GM12891 (cell line): ENCODE data around the gene PQBP1.

Source experiments
- DNase-seq: peaks from one replicate; pipeline ENCODE4 v3.0.0; 2011; ENCODE audit warnings: low spot score; ENCODE audit not compliant: insufficient read length
- FAIRE-seq: peaks from 2 replicates; lab custom pipeline; 2011; peaks lifted over from hg19 to GRCh38; lab: Jason Lieb, UNC
- PAX5 ChIP-seq: IDR thresholded peaks from 2 replicates; pipeline ENCODE4 v1.6.1; 2011; ENCODE audit warnings: low read length, moderate library complexity, mild to moderate bottlenecking; ENCODE audit not compliant: insufficient read depth, severe bottlenecking
- POLR2A ChIP-seq: IDR thresholded peaks from 2 replicates; pipeline ENCODE4 v1.6.1; 2011; ENCODE audit warnings: low read depth, low read length, control low read depth
- POLR2AphosphoS5 ChIP-seq: IDR thresholded peaks from 2 replicates; pipeline ENCODE4 v1.6.1; 2011; ENCODE audit warnings: low read depth, low read length, control low read depth
- POU2F2 ChIP-seq: IDR thresholded peaks from 2 replicates; pipeline ENCODE4 v1.6.1; 2011; ENCODE audit warnings: low read depth, mild to moderate bottlenecking, control low read depth, low read length, moderate library complexity
- SPI1 ChIP-seq: IDR thresholded peaks from 2 replicates; pipeline ENCODE4 v1.6.1; 2011; ENCODE audit warnings: low read depth, low read length, control low read depth
- TAF1 ChIP-seq: IDR thresholded peaks from 2 replicates; pipeline ENCODE4 v1.6.1; 2011; ENCODE audit warnings: low read depth, low read length, control low read depth

PQBP1 gene

GRCh38 chrX:48937054-48937907 lies 39.6 kb downstream of the PQBP1 start:
- TF ChIP-seq SPI1 (peak; percentile 81), POLR2A (peak; percentile 57), POLR2AphosphoS5 (no peak), POU2F2 (peak; percentile 66; the same call in 1 of the 2 replicates), TAF1 (peak; percentile 18; the same call in 1 of the 2 replicates), PAX5 (peak; percentile 7)
- DNase-seq (no peak), FAIRE-seq (peak; percentile 99)

- DNase-seq (no peak), FAIRE-seq (no peak)
- no peak for TF ChIP-seq SPI1
- TF ChIP-seq TAF1, result no peak
- TF ChIP-seq POU2F2, result no peak
- no peak for TF ChIP-seq POLR2A
- TF ChIP-seq PAX5, result no peak
- no peak for TF ChIP-seq POLR2AphosphoS5
Observed at GRCh38 chrX:48938721-48939425, 41.1 kb downstream of the PQBP1 start.

- TF ChIP-seq POLR2A (no peak), POLR2AphosphoS5 (no peak), POU2F2 (no peak), PAX5 (no peak), TAF1 (no peak), SPI1 (no peak)
- FAIRE-seq (peak; percentile 96), DNase-seq (no peak)
Observed at GRCh38 chrX:48939524-48940228, 41.9 kb downstream of the PQBP1 start.

GRCh38 chrX:48940404-48940955 lies 42.8 kb downstream of the PQBP1 start:
- no peak for TF ChIP-seq POLR2AphosphoS5
- TF ChIP-seq TAF1, result no peak
- no peak for TF ChIP-seq POU2F2
- TF ChIP-seq SPI1, result no peak
- no peak for TF ChIP-seq POLR2A
- TF ChIP-seq PAX5, result no peak
- DNase-seq, result no peak
- FAIRE-seq, result no peak

- peak; percentile 88 for FAIRE-seq
- TF ChIP-seq POU2F2, result no peak
- TF ChIP-seq SPI1, result no peak
- no peak for TF ChIP-seq PAX5
- TF ChIP-seq TAF1, result no peak
- no peak for DNase-seq
Observed at GRCh38 chrX:48942895-48943294, 45.2 kb downstream of the PQBP1 start.

GRCh38 chrX:48945517-48946348 lies 48.0 kb downstream of the PQBP1 start:
- DNase-seq (no peak), FAIRE-seq (peak; percentile 80)
- TF ChIP-seq POLR2AphosphoS5, result no peak
- TF ChIP-seq TAF1, result no peak
- no peak for TF ChIP-seq POLR2A
- no peak for TF ChIP-seq SPI1
- TF ChIP-seq POU2F2, result no peak
- TF ChIP-seq PAX5, result no peak

- no peak for TF ChIP-seq POLR2AphosphoS5
- FAIRE-seq (no peak), DNase-seq (no peak)
Observed at GRCh38 chrX:48948589-48948988, 50.9 kb downstream of the PQBP1 start.
